ENCODE data around the gene SLIT1. TPM values are rescaled to one million over a fixed set of nuclear protein-coding genes. Genes with fewer than 3 reads are reported as not detected.
A peak's percentile ranks its signal among the peaks of the same experiment; 100 is the strongest.

The SLIT1 gene
- total and polyA plus RNA-seq, 2 of the 8 experiments (the other 6 are each of a cell fraction or from before 2014, with no cell fraction given): 0.70 to 0.88 TPM

DNA sequence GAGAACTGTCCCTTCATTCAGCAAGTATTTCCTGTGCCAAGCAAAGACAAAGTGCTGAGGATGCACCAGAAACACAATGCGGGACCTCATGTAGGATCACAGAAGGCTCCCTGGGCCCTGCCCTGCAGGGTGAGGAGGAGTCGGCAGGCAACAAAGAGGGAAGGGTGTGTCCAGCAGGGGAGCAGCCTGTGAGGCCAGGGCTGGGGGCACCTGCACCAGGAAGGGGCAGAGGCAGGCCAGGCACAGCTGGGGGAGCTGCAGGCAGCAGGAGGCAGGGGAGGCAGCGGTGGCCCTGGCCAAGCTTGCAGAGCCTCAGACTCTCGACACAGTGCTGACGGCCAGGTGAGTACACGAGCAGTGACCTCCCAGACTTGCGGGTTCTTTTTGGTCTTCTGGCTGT lies 123.3 kb downstream of the SLIT1 start:
- Histone ChIP-seq H3K9ac (replicated peaks in 1 of 4; ENCODE audit: extremely low read depth in 1 of 4, low read depth in 3 of 4, low read length in 3 of 4) (no peak overlapping the region), H3K4me3 (ENCODE audit: extremely low read depth in 1 of 4, insufficient read depth in 2 of 4, low read depth in 3 of 4, low read length in 4 of 4) (no peak overlapping the region), H3K79me2 (ENCODE audit: control insufficient read depth in 1 of 2, insufficient read depth in 2 of 2, low read length in 2 of 2) (no peaks in the 10 kb centered on the region), H3K36me3 (ENCODE audit: control insufficient read depth in 2 of 4, insufficient read depth in 4 of 4, low read length in 3 of 4) (no peaks in the 10 kb centered on the region), H2BK15ac (ENCODE audit: low read length) (no peak overlapping the region), H3K4me1 (replicated peaks in 1 of 4; ENCODE audit: control insufficient read depth in 3 of 4, insufficient read depth in 4 of 4, low read length in 3 of 4) (peaks cover 0 to 14% (median 6%) of the 10 kb centered on the region in 4 experiments; a peak in 4 of 7 replicates), H2AFZ (ENCODE audit: low read length) (no peak overlapping the region), H3K79me1 (ENCODE audit: low read depth, low read length) (no peaks in the 10 kb centered on the region), H2BK12ac (ENCODE audit: low read depth, low read length) (no peak overlapping the region), H3K27ac (ENCODE audit: low read depth, low read length) (no peak overlapping the region), H2BK20ac (ENCODE audit: low read length) (no peak overlapping the region), H2AK5ac (ENCODE audit: low read depth, low read length) (no peak overlapping the region), H4K91ac (replicated peaks; ENCODE audit: insufficient read length, low read length) (peak overlapping the region; percentile 37), H3K9me3 (ENCODE audit: insufficient read depth in 2 of 2, low read depth in 1 of 2, low read length in 1 of 2) (no peaks in the 10 kb centered on the region), H3K18ac (ENCODE audit: extremely low read depth, low read length) (peak overlapping the region; percentile 60; the same call in 1 of the 2 replicates), H3K4ac (replicated peaks; ENCODE audit: insufficient read length, low read depth, low read length) (no peak overlapping the region), H3K23me2 (ENCODE audit: low read depth, low read length) (no peaks in the 10 kb centered on the region; the same call in 1 of the 2 replicates), H4K8ac (ENCODE audit: extremely low read depth, insufficient read depth, low read length) (no peak overlapping the region), H3K4me2 (ENCODE audit: insufficient read depth in 1 of 2, low read depth in 2 of 2, low read length in 2 of 2) (no peak overlapping the region), H4K20me1 (replicated peaks in 1 of 2; ENCODE audit: control insufficient read depth in 1 of 2, insufficient read depth in 2 of 2, low read length in 2 of 2) (peaks cover 0 to 2% of the 10 kb centered on the region in 2 experiments), H3K27me3 (replicated peaks in 1 of 4; ENCODE audit: control insufficient read depth in 3 of 4, extremely low read depth in 1 of 4, insufficient read depth in 3 of 4, low read length in 3 of 4) (no peaks in the 10 kb centered on the region), H2BK5ac (ENCODE audit: low read depth, low read length) (no peak overlapping the region; the same call in 1 of the 2 replicates), H3K23ac (ENCODE audit: insufficient read length) (no peak overlapping the region), H2BK120ac (replicated peaks; ENCODE audit: low read depth, low read length) (no peak overlapping the region), H3K56ac (replicated peaks; ENCODE audit: insufficient read length, low read depth, low read length) (no peak overlapping the region), H3K14ac (ENCODE audit: insufficient read length) (no peak overlapping the region), H4K5ac (ENCODE audit: insufficient read length, low read depth, low read length) (no peak overlapping the region)
- ChIA-PET POLR2A (ENCODE audit: partially characterized antibody) (no interaction called here), CTCF (ENCODE audit: partially characterized antibody) (interaction anchor here (1.2 to 21.0 kb wide), 3 partner anchors 10 to 148 kb away, joined by 3 to 335 read pairs (median 3); no protein-coding TSS in a partner anchor)
- DNase-seq (ENCODE audit: low read depth in 1 of 2, low spot score in 2 of 2) (no peak), FAIRE-seq (no peak)
- whole genome bisulfite sequencing, 2 experiments (ENCODE audit: extremely low coverage in 1 of 2, insufficient coverage in 1 of 2, insufficient read length in 1 of 2, insufficient replicate concordance in 2 of 2, low coverage in 1 of 2, low lambda C conversion rate in 2 of 2, missing lambda C conversion rate in 1 of 2): 88% methylated on average over 7 of the region's 7 CpGs; no CpG with 5 or more reads in 1 of the 2 experiments

All from H1 (cell line).